Smooth muscle cell of the brain vasculature (primary cell): ENCODE results near the gene TMEM223.
"Not testable (repeated sequence)": the region's sequence is repeated elsewhere in the genome, so short reads cannot be mapped to it uniquely, and the experiment has no call there.

Experiments
- DNase-seq: peaks from one replicate; pipeline ENCODE4 v3.0.0-alpha.2; 2012; ENCODE audit warnings: low read depth, low spot score

Gene TMEM223

GRCh38 chr11:62753736-62754603, 37.8 kb downstream of the TMEM223 start, which contains the start of gene ZBTB3:
ZBTB3 (minus strand) TSS chr11:62754160; CDS start chr11:62753664, 496 bp downstream.
- DNase-seq, result peak; percentile 99

GRCh38 chr11:62752994-62753735, 38.6 kb downstream of the TMEM223 start:
- DNase-seq, result no peak

GRCh38 chr11:62752177-62752785, 39.5 kb downstream of the TMEM223 start:
- DNase-seq, result no peak

GRCh38 chr11:62749931-62750330, 41.9 kb downstream of the TMEM223 start:
- DNase-seq, result not testable (repeated sequence)

- DNase-seq, result no peak
Observed at GRCh38 chr11:62747475-62748160, 44.2 kb downstream of the TMEM223 start.
